SHP77 treated with DMSO at 0.1 percent for 48 hours (cell line): ENCODE data around the gene MDH2.
"Not testable (repeated sequence)": the region's sequence is repeated elsewhere in the genome, so short reads cannot be mapped to it uniquely, and the experiment has no call there.

Experiments used
- DNase-seq: peaks from one replicate; lab custom pipeline; 2025; lab: John Stamatoyannopoulos, UW

Gene MDH2

GRCh38 chr7:76047811-76048667 lies at the start of gene MDH2, which contains the start of gene STYXL1:
Gene MDH2 (plus strand): TSS chr7:76048106. CDS start chr7:76048161, 55 bp downstream.
Gene STYXL1 (minus strand): TSS chr7:76048000. CDS start chr7:76030523, 17,477 bp downstream.
- peak; percentile 83 for DNase-seq

- DNase-seq = no peak
Observed at GRCh38 chr7:76000566-76000965, 47.3 kb upstream of the MDH2 start.

- DNase-seq = no peak
Observed at GRCh38 chr7:76002139-76002538, 45.8 kb upstream of the MDH2 start.

- no peak for DNase-seq
Observed at GRCh38 chr7:76002822-76003221, 45.1 kb upstream of the MDH2 start.

GRCh38 chr7:76003351-76003750 lies 44.6 kb upstream of the MDH2 start:
- DNase-seq = no peak

- not testable (repeated sequence) for DNase-seq
Observed at GRCh38 chr7:76005004-76005403, 42.9 kb upstream of the MDH2 start.

GRCh38 chr7:76008156-76008687 lies 39.7 kb upstream of the MDH2 start:
- DNase-seq = no peak

GRCh38 chr7:76009672-76010600 lies 38.0 kb upstream of the MDH2 start:
- DNase-seq = no peak

- no peak for DNase-seq
Observed at GRCh38 chr7:76011442-76011861, 36.5 kb upstream of the MDH2 start.

GRCh38 chr7:76016191-76016947 lies 31.5 kb upstream of the MDH2 start:
- DNase-seq = no peak

GRCh38 chr7:76018520-76018919 lies 29.4 kb upstream of the MDH2 start:
- DNase-seq = not testable (repeated sequence)

GRCh38 chr7:76020031-76020714 lies 27.7 kb upstream of the MDH2 start:
- DNase-seq = peak; percentile 9

GRCh38 chr7:76022026-76022780 lies 25.7 kb upstream of the MDH2 start:
- no peak for DNase-seq

- no peak for DNase-seq
Observed at GRCh38 chr7:76023002-76023401, 24.9 kb upstream of the MDH2 start.

GRCh38 chr7:76029682-76030081 lies 18.2 kb upstream of the MDH2 start:
- not testable (repeated sequence) for DNase-seq

- DNase-seq = no peak
Observed at GRCh38 chr7:76031964-76032363, 15.9 kb upstream of the MDH2 start.

- DNase-seq = no peak
Observed at GRCh38 chr7:76037310-76037709, 10.6 kb upstream of the MDH2 start.

GRCh38 chr7:76040126-76040525 lies 7.8 kb upstream of the MDH2 start:
- DNase-seq = no peak

GRCh38 chr7:76044375-76044865 lies 3.5 kb upstream of the MDH2 start:
- no peak for DNase-seq

GRCh38 chr7:76047305-76047810 lies 548 bp upstream of the MDH2 start:
- no peak for DNase-seq
